ENCODE data around the gene C2.

GRCh38 chr6:31948753-31949413, 21.4 kb downstream of the C2 start:
- TF ChIP-seq CTCF (IDR thresholded peaks at IDR 0.05): no peak
- TF ChIP-seq POLR2AphosphoS5 (IDR thresholded peaks at IDR 0.05): no peak
- TF ChIP-seq EP300 (IDR thresholded peaks at IDR 0.05): no peak
- no peak for TF ChIP-seq POLR2A (IDR thresholded peaks at IDR 0.05)
